ENCODE measurements around the gene LDLRAD4. TPM values are rescaled to one million over a fixed set of nuclear protein-coding genes. Genes with fewer than 3 reads are reported as not detected.
A peak's percentile ranks its signal among the peaks of the same experiment; 100 is the strongest.
"Not testable (repeated sequence)": the region's sequence is repeated elsewhere in the genome, so short reads cannot be mapped to it uniquely, and the experiment has no call there.

Gene LDLRAD4
- total RNA-seq, 2 experiments from 2014 or later, result 28.4 to 30.1 TPM

- DNase-seq, result no peak
- Mint-ChIP-seq H3K9me3 (peaks cover 2% of the 10 kb centered on the region), H3K36me3 (no peaks in the 10 kb centered on the region), H3K27me3 (no peaks in the 10 kb centered on the region), H3K27ac (no peak overlapping the region), H3K4me1 (ENCODE audit: low read depth) (peaks cover 4% of the 10 kb centered on the region), H3K4me3 (no peak overlapping the region)
- ChIA-PET CTCF (no interaction called here), POLR2A (no interaction called here)
- intact Hi-C loops (cut with micrococcal nuclease), result no loop called here
Observed at GRCh38 chr18:13323186-13323585, 104.6 kb downstream of the LDLRAD4 start.

- no peaks in the 10 kb centered on the region for H3K4me1 Mint-ChIP-seq (ENCODE audit: low read depth)
- H3K27me3 Mint-ChIP-seq, result no peaks in the 10 kb centered on the region
- H3K4me3 Mint-ChIP-seq, result no peak overlapping the region
- H3K27ac Mint-ChIP-seq, result no peak overlapping the region
- intact Hi-C loops (cut with micrococcal nuclease), result no loop called here
- peaks cover 3% of the 10 kb centered on the region for H3K9me3 Mint-ChIP-seq
- H3K36me3 Mint-ChIP-seq, result no peaks in the 10 kb centered on the region
- CTCF ChIA-PET, result no interaction called here
- POLR2A ChIA-PET, result no interaction called here
- no peak for DNase-seq
Observed at GRCh38 chr18:13324880-13325279, 106.3 kb downstream of the LDLRAD4 start.

DNA sequence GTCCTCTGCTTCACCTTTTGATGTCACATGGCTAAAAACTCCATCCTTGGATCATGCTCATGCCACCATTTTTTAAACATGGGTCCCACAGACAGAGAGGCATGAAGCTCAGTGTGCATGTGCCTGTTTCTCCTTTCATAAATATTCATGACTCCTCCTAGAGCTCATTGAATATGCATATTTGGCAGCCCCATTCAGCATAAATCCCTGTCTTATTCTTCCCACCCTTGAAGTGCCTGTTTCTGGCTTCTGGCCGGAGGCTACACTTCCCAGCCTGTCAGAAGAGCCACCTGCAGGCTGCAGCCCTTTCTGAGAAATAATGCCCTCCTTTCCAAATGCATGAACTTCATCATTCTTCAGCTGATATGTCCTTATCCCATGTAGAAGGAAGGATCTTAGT lies 109.7 kb downstream of the LDLRAD4 start:
- Mint-ChIP-seq H3K4me1 (ENCODE audit: low read depth) (no peaks in the 10 kb centered on the region), H3K9me3 (peaks cover 3% of the 10 kb centered on the region), H3K27me3 (no peaks in the 10 kb centered on the region), H3K36me3 (no peaks in the 10 kb centered on the region), H3K27ac (no peak overlapping the region), H3K4me3 (no peak overlapping the region)
- CTCF ChIA-PET, result interaction anchor here (0.6 kb wide), 1 partner anchor 607 kb away, joined by 3 read pairs; no protein-coding TSS in a partner anchor
- intact Hi-C loops (cut with micrococcal nuclease), result no loop called here
- POLR2A ChIA-PET, result no interaction called here
- DNase-seq, result no peak

DNA sequence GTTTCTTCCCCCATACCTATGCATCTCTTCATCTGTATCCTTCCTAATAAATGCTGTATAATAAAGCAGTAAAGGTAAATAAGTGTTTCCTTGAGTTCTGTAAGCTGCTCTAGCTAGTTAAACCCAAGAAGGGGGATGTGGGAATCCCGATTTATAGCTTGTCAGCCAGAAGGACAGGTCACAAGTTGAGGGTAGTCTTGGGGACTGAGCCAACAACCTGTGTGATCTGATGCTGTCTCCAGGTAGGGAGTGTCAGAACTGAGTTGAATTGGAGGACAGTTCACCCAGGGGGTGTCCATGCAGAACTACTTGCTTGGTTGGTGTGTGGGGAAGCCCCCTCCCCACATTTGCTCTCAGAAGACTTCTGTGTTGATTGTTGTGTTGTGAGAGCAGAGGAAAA lies 112.4 kb downstream of the LDLRAD4 start:
- Mint-ChIP-seq H3K4me1 (ENCODE audit: low read depth) (no peaks in the 10 kb centered on the region), H3K36me3 (no peaks in the 10 kb centered on the region), H3K27me3 (no peaks in the 10 kb centered on the region), H3K4me3 (no peak overlapping the region), H3K9me3 (peaks cover 3% of the 10 kb centered on the region), H3K27ac (no peak overlapping the region)
- intact Hi-C loops (cut with micrococcal nuclease), result no loop called here
- POLR2A ChIA-PET, result no interaction called here
- CTCF ChIA-PET, result no interaction called here
- DNase-seq, result no peak

DNA sequence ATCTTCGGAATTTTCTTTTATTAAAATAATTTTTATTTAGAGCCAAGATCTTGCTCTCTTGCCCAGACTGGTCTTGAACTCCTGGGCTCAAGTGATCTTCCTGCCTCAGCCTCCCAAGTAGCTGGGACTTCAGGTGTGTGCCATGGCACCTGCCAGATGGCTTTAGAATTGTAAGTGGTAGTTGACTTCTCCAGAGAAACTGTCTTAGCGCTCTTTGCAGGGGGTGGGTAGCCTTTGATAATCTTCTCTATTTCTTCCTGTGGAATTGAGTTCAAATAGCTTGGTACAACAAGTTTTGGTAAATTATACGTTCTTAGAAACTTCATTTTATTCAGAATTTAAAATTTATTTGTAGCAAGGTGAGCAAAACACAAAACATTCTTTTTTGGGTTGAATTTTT lies 113.3 kb downstream of the LDLRAD4 start:
- H3K27me3 Mint-ChIP-seq, result no peaks in the 10 kb centered on the region
- POLR2A ChIA-PET, result no interaction called here
- H3K9me3 Mint-ChIP-seq, result peaks cover 3% of the 10 kb centered on the region
- no peak for DNase-seq
- H3K4me3 Mint-ChIP-seq, result no peak overlapping the region
- no peaks in the 10 kb centered on the region for H3K36me3 Mint-ChIP-seq
- no peak overlapping the region for H3K27ac Mint-ChIP-seq
- H3K4me1 Mint-ChIP-seq (ENCODE audit: low read depth), result no peaks in the 10 kb centered on the region
- intact Hi-C loops (cut with micrococcal nuclease), result no loop called here
- CTCF ChIA-PET, result no interaction called here

DNA sequence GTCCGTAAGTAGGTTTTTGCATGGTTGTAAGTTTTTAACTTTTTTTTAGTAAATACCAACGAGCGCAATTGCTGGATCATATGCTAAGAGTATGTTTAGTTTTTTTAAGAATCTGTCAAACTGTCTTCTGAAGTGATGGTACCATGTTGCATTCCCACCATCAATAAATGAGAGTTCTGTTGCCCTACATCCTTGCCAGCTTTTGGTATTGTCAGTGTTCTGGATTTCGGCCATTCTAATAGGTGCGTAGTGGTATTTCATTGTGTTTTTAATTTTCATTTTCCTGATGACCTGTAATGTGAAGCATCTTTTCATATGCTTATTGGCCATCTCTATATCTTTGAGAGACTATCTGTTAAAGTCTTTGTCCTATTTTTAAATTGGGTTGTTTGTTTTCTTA lies 114.3 kb downstream of the LDLRAD4 start:
- no peak overlapping the region for H3K4me3 Mint-ChIP-seq
- intact Hi-C loops (cut with micrococcal nuclease), result no loop called here
- no peaks in the 10 kb centered on the region for H3K36me3 Mint-ChIP-seq
- peaks cover 3% of the 10 kb centered on the region for H3K9me3 Mint-ChIP-seq
- ChIA-PET POLR2A (no interaction called here), CTCF (no interaction called here)
- no peaks in the 10 kb centered on the region for H3K4me1 Mint-ChIP-seq (ENCODE audit: low read depth)
- no peaks in the 10 kb centered on the region for H3K27me3 Mint-ChIP-seq
- no peak overlapping the region for H3K27ac Mint-ChIP-seq
- DNase-seq, result no peak

GRCh38 chr18:13335903-13336302 lies 117.3 kb downstream of the LDLRAD4 start:
- DNase-seq, result no peak
- intact Hi-C loops (cut with micrococcal nuclease), result no loop called here
- Mint-ChIP-seq H3K27me3 (no peaks in the 10 kb centered on the region), H3K36me3 (no peaks in the 10 kb centered on the region), H3K4me1 (ENCODE audit: low read depth) (no peaks in the 10 kb centered on the region), H3K27ac (no peak overlapping the region), H3K9me3 (no peaks in the 10 kb centered on the region), H3K4me3 (no peak overlapping the region)
- ChIA-PET CTCF (no interaction called here), POLR2A (no interaction called here)

- POLR2A ChIA-PET, result no interaction called here
- H3K27ac Mint-ChIP-seq, result no peak overlapping the region
- no peak for DNase-seq
- H3K36me3 Mint-ChIP-seq, result peaks cover 2% of the 10 kb centered on the region
- intact Hi-C loops (cut with micrococcal nuclease), result no loop called here
- no peak overlapping the region for H3K4me3 Mint-ChIP-seq
- CTCF ChIA-PET, result no interaction called here
- H3K4me1 Mint-ChIP-seq (ENCODE audit: low read depth), result no peaks in the 10 kb centered on the region
- H3K9me3 Mint-ChIP-seq, result peaks cover 4% of the 10 kb centered on the region
- H3K27me3 Mint-ChIP-seq, result no peaks in the 10 kb centered on the region
Observed at GRCh38 chr18:13336841-13337240, 118.3 kb downstream of the LDLRAD4 start.

DNA sequence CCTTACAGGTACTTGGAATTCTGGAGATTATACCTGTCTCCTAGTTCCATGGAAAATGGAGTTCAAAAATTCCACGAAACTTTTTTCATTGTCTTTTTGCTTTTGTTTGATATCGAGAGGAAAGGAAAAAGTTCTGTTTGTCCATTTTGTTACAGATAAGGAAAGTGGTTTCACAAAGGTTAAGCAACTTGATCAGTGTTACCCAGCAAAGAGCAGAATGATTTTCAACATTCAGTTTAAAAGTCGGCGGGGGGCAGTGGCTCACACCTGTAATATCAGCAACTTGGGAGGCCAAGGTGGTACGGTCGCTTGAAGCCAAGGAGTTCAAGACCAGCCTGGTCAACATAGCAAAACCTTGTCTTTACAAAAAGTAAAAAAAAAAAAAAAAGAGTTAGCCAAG lies 118.8 kb downstream of the LDLRAD4 start:
- intact Hi-C loops (cut with micrococcal nuclease), result no loop called here
- POLR2A ChIA-PET, result no interaction called here
- CTCF ChIA-PET, result no interaction called here

GRCh38 chr18:13338318-13338717 lies 119.8 kb downstream of the LDLRAD4 start:
- Mint-ChIP-seq H3K4me1 (ENCODE audit: low read depth) (no peaks in the 10 kb centered on the region), H3K36me3 (peaks cover 5% of the 10 kb centered on the region), H3K27ac (no peak overlapping the region), H3K9me3 (peaks cover 10% of the 10 kb centered on the region), H3K27me3 (no peaks in the 10 kb centered on the region), H3K4me3 (no peak overlapping the region)
- CTCF ChIA-PET, result no interaction called here
- POLR2A ChIA-PET, result no interaction called here
- no peak for DNase-seq
- intact Hi-C loops (cut with micrococcal nuclease), result no loop called here

More for the DNA sequence above, 118.8 kb downstream of the LDLRAD4 start:
- Mint-ChIP-seq H3K4me1 (ENCODE audit: low read depth) (no peaks in the 10 kb centered on the region), H3K36me3 (peaks cover 2% of the 10 kb centered on the region), H3K9me3 (peaks cover 6% of the 10 kb centered on the region), H3K27me3 (no peaks in the 10 kb centered on the region), H3K27ac (no peak overlapping the region), H3K4me3 (no peak overlapping the region)
- no peak for DNase-seq

DNA sequence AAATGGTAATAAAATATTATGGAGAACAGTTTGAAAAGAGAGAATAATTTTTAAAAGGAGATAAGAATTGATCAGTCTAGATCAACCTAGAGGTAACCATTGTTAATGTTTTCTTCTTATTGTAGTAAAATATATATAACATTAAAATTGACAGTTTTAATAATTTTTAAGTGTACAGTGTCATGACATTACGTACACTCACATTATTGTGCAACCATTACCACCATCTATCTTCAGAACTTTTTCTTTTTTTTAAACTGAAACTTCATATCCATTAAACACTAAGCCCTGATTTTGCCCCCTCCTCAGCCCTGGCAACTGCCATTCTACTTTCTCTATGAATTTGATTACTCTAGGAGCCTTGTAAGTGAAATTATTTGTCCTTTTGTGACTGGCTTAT lies 121.1 kb downstream of the LDLRAD4 start:
- peaks cover 5% of the 10 kb centered on the region for H3K36me3 Mint-ChIP-seq
- peaks cover 20% of the 10 kb centered on the region for H3K9me3 Mint-ChIP-seq
- POLR2A ChIA-PET, result no interaction called here
- intact Hi-C loops (cut with micrococcal nuclease), result no loop called here
- H3K27ac Mint-ChIP-seq, result no peak overlapping the region
- H3K4me3 Mint-ChIP-seq, result no peak overlapping the region
- CTCF ChIA-PET, result no interaction called here
- no peak for DNase-seq
- no peaks in the 10 kb centered on the region for H3K4me1 Mint-ChIP-seq (ENCODE audit: low read depth)
- H3K27me3 Mint-ChIP-seq, result no peaks in the 10 kb centered on the region

GRCh38 chr18:13346449-13346848 lies 127.9 kb downstream of the LDLRAD4 start:
- DNase-seq; H3K27ac Mint-ChIP-seq; POLR2A ChIA-PET; H3K4me3 Mint-ChIP-seq; intact Hi-C loops (cut with micrococcal nuclease); CTCF ChIA-PET; H3K27me3 Mint-ChIP-seq; H3K4me1 Mint-ChIP-seq (ENCODE audit: low read depth): not testable (repeated sequence)
- H3K36me3 Mint-ChIP-seq, result peaks cover 17% of the 10 kb centered on the region
- peaks cover 25% of the 10 kb centered on the region for H3K9me3 Mint-ChIP-seq

DNA sequence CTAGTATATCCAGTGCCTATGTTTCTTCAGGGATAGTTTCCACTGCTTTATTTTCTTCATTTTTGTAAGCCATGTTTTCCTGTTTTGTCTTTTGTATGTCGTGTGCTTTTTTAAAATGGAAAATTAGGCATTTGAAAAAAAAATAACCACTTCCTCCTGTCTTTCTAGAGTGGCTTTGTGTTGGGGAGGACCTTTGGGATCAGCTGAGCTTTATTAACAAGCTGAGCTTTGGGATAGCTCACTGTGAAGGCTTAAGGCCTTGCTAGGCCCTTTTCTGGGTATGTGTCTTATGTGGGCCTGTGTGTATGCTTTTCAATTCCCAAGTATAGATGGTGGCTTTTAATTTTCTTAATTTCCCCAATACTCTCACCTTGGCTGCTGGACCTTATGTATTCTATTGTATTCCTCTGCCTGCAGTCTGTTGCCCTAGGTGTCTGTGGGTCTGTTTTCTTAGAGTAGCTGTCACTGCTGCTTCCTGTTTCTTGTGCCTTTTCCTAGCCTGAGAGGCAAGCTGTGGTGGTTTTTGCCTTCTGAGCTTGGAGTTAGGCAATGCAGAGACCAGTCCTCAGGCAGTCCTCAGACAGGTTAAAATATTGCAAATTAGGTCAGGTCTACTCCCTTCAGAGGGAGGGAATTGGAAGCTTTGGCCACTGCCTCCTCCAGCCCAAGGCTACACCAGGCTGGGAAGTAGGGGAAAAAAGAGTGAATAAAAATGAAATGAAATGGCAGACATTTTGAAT lies 134.7 kb downstream of the LDLRAD4 start:
- Mint-ChIP-seq H3K36me3 (peaks cover 14% of the 10 kb centered on the region), H3K4me1 (ENCODE audit: low read depth) (peaks cover 18% of the 10 kb centered on the region), H3K27ac (peak overlapping the region; percentile 1), H3K9me3 (peaks cover 5% of the 10 kb centered on the region), H3K4me3 (no peak overlapping the region), H3K27me3 (peaks cover 2% of the 10 kb centered on the region)
- ChIA-PET POLR2A (no interaction called here), CTCF (interaction anchor here (0.7 kb wide), 1 partner anchor 19 kb away, joined by 3 read pairs; no protein-coding TSS in a partner anchor)
- intact Hi-C loops (cut with micrococcal nuclease), result no loop called here
- DNase-seq, result no peak
